ENCODE data around the gene DEXI. TPM values are rescaled to one million over a fixed set of nuclear protein-coding genes. Genes with fewer than 3 reads are reported as not detected.
A peak's percentile ranks its signal among the peaks of the same experiment; 100 is the strongest.

Gene DEXI
- total and polyA plus RNA-seq, 2 of the 13 experiments (the other 11 are each of a cell fraction or from before 2014, with no cell fraction given): 51.5 to 70.4 TPM

DNA sequence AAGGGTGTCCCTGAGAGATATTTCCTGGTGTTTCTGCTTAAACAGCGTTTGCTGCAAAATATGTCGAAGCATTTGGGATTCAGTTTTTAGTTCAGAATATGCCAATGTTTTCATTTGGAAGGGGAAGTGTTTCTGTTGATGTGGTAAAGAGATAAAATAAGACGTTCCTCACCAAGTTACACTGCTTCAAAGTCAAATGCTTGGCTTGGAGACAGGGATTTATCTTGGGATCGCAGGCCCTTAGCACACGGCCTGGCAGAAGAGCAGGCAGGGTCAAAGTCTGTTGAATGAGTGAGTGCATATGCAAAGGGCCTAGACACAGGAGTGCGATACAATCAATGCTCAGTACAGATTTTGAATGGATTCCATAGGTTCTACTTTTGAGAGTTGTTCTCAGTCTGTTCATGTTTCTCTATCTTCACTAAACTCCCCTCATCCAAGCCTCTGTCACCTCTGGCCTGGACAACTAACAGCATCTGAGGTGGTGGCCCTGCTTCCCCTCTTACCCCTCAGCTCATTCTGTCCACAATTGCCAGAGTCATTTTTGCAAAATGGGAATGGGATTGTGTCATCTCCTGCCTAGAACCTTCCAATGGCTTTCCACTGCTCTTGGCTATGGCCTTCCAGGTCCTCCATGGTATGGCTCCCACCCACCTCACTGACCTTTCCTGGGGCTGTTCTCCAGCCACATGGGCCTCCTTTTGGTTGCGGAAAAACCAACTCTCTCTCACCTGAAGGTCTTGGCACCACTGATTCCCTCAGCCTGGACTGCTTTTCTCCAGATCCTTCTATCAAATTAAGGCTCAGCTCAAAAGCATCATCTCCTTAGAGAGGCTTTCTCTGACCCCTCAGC is 3.2 kb downstream of the DEXI start (continued):
- 0 out of 2 replicates have a peak, but pooled peaks have one; percentile 16 for TF ChIP-seq SALL1 (CRISPR knock-in tag; IDR thresholded peaks at IDR 0.05)
- peak; percentile 53 for TF ChIP-seq ZMYM3 (CRISPR knock-in tag; IDR thresholded peaks at IDR 0.05)
- TF ChIP-seq, protein P1, sequence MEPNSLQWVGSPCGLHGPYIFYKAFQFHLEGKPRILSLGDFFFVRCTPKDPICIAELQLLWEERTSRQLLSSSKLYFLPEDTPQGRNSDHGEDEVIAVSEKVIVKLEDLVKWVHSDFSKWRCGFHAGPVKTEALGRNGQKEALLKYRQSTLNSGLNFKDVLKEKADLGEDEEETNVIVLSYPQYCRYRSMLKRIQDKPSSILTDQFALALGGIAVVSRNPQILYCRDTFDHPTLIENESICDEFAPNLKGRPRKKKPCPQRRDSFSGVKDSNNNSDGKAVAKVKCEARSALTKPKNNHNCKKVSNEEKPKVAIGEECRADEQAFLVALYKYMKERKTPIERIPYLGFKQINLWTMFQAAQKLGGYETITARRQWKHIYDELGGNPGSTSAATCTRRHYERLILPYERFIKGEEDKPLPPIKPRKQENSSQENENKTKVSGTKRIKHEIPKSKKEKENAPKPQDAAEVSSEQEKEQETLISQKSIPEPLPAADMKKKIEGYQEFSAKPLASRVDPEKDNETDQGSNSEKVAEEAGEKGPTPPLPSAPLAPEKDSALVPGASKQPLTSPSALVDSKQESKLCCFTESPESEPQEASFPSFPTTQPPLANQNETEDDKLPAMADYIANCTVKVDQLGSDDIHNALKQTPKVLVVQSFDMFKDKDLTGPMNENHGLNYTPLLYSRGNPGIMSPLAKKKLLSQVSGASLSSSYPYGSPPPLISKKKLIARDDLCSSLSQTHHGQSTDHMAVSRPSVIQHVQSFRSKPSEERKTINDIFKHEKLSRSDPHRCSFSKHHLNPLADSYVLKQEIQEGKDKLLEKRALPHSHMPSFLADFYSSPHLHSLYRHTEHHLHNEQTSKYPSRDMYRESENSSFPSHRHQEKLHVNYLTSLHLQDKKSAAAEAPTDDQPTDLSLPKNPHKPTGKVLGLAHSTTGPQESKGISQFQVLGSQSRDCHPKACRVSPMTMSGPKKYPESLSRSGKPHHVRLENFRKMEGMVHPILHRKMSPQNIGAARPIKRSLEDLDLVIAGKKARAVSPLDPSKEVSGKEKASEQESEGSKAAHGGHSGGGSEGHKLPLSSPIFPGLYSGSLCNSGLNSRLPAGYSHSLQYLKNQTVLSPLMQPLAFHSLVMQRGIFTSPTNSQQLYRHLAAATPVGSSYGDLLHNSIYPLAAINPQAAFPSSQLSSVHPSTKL (CRISPR knock-in tag; IDR thresholded peaks at IDR 0.05): peak; percentile 58; the same call in 1 of the 2 replicates
- 0 out of 2 replicates have a peak, but pooled peaks have one; percentile 35 for TF ChIP-seq HDAC1 (CRISPR knock-in tag; IDR thresholded peaks at IDR 0.05)
- TF ChIP-seq SIX4 (CRISPR knock-in tag; IDR thresholded peaks at IDR 0.05): 0 out of 2 replicates have a peak, but pooled peaks have one; percentile 15
- TF ChIP-seq PRPF4 (IDR thresholded peaks at IDR 0.05; ENCODE audit: low read depth, low read length, poor library complexity, severe bottlenecking): peak; percentile 20
- TF ChIP-seq ZNF12 (CRISPR knock-in tag; IDR thresholded peaks at IDR 0.05): peak; percentile 47; the same call in 1 of the 2 replicates
- TF ChIP-seq MXI1 (IDR thresholded peaks at IDR 0.05; ENCODE audit: borderline replicate concordance, low read depth, low read length): peak; percentile 32; the same call in 1 of the 3 replicates
- 0 out of 2 replicates have a peak, but pooled peaks have one; percentile 35 for TF ChIP-seq ARNTL (CRISPR knock-in tag; IDR thresholded peaks at IDR 0.05)
- TF ChIP-seq, protein P2, sequence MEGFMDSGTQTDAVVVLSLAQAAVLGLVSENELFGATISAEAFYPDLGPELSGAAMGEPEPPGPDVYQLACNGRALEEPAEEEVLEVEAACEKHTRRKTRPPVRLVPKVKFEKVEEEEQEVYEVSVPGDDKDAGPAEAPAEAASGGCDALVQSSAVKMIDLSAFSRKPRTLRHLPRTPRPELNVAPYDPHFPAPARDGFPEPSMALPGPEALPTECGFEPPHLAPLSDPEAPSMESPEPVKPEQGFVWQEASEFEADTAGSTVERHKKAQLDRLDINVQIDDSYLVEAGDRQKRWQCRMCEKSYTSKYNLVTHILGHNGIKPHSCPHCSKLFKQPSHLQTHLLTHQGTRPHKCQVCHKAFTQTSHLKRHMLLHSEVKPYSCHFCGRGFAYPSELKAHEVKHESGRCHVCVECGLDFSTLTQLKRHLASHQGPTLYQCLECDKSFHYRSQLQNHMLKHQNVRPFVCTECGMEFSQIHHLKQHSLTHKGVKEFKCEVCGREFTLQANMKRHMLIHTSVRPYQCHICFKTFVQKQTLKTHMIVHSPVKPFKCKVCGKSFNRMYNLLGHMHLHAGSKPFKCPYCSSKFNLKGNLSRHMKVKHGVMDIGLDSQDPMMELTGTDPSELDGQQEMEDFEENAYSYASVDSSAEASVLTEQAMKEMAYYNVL (CRISPR knock-in tag; IDR thresholded peaks at IDR 0.05; ENCODE audit: borderline replicate concordance): 0 out of 2 replicates have a peak, but pooled peaks have one; percentile 48
- TF ChIP-seq SMC3 (IDR thresholded peaks at IDR 0.05; ENCODE audit: low read length): 0 out of 2 replicates have a peak, but pooled peaks have one; percentile 13
- TF ChIP-seq SPEN (CRISPR knock-in tag; IDR thresholded peaks at IDR 0.05; ENCODE audit: low read depth): peak; percentile 53; the same call in 1 of the 2 replicates
- TF ChIP-seq ZMYM4 (CRISPR knock-in tag; IDR thresholded peaks at IDR 0.05): 0 out of 2 replicates have a peak, but pooled peaks have one; percentile 67
- peak; percentile 12; the same call in 1 of the 2 replicates for TF ChIP-seq FOXK1 (CRISPR knock-in tag; IDR thresholded peaks at IDR 0.05; ENCODE audit: borderline replicate concordance, low read depth)
- TF ChIP-seq ZNF24 (IDR thresholded peaks at IDR 0.05): peak; percentile 45; the same call in 1 of the 2 replicates
- TF ChIP-seq, protein P3, sequence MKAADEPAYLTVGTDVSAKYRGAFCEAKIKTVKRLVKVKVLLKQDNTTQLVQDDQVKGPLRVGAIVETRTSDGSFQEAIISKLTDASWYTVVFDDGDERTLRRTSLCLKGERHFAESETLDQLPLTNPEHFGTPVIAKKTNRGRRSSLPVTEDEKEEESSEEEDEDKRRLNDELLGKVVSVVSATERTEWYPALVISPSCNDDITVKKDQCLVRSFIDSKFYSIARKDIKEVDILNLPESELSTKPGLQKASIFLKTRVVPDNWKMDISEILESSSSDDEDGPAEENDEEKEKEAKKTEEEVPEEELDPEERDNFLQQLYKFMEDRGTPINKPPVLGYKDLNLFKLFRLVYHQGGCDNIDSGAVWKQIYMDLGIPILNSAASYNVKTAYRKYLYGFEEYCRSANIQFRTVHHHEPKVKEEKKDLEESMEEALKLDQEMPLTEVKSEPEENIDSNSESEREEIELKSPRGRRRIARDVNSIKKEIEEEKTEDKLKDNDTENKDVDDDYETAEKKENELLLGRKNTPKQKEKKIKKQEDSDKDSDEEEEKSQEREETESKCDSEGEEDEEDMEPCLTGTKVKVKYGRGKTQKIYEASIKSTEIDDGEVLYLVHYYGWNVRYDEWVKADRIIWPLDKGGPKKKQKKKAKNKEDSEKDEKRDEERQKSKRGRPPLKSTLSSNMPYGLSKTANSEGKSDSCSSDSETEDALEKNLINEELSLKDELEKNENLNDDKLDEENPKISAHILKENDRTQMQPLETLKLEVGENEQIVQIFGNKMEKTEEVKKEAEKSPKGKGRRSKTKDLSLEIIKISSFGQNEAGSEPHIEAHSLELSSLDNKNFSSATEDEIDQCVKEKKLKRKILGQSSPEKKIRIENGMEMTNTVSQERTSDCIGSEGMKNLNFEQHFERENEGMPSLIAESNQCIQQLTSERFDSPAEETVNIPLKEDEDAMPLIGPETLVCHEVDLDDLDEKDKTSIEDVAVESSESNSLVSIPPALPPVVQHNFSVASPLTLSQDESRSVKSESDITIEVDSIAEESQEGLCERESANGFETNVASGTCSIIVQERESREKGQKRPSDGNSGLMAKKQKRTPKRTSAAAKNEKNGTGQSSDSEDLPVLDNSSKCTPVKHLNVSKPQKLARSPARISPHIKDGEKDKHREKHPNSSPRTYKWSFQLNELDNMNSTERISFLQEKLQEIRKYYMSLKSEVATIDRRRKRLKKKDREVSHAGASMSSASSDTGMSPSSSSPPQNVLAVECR (CRISPR knock-in tag; IDR thresholded peaks at IDR 0.05; ENCODE audit: borderline replicate concordance): peak; percentile 70
- peak; percentile 78 for TF ChIP-seq ZFX (CRISPR knock-in tag; IDR thresholded peaks at IDR 0.05; ENCODE audit: low read depth)
- TF ChIP-seq TBX2 (CRISPR knock-in tag; IDR thresholded peaks at IDR 0.05; ENCODE audit: borderline replicate concordance): peak; percentile 24; the same call in 1 of the 2 replicates
